ENCODE data around the gene NUP98.

Gene NUP98

DNA sequence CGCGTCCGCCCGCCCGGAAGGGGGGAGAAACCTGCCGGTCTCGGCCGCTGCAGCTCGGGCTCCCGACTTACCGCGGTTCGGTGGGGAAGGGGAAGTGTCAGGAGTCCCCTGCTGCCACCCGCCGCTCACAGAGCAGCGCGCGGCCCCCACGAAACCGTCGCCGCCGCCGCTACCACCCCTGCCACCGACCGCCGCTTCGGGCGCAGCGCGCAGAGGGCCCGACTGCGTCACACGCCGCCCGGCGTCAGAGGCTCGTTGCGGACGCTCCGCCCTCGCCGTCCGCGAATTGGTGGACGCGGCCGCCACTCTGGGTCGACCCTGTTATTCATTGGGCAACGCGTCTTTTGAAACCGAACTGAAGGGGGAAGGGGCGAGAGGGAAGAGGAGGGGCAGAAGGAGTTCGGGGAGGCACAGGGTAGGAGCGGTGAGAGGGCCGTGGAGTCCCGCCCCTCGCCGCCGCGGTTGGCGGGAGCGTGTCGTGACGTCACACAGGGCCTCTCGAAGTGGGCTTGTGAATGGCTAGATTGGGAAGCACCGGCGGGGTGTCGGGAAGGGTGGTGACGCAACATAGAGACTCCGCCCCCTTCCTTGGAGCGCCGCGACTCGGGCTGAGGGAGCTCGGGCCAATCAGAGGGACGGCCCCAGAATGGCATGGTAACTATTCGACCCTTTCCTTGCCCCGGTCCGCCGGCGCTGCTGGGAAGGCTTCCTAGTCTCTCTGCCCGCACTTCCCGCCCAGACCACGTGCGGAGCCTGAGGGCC is at the start of gene NUP98:
Gene NUP98, minus strand, starts transcription at position 226 of the 762 bp plus-strand sequence. CDS start 15,437 bp downstream, outside the sequence.
- H3K27ac ChIP-seq, result peak within 1 kb of the TSS; percentile 83
- ChIA-PET POLR2A (ENCODE audit: low non-redundant PET) (no interaction called here), CTCF (interaction anchor here (1.5 kb wide), 1 partner anchor 44 kb away, joined by 3 read pairs; no protein-coding TSS in a partner anchor)
- DNase-seq (ENCODE audit: low spot score), result peak; percentile 99
- TF ChIP-seq, protein P1, sequence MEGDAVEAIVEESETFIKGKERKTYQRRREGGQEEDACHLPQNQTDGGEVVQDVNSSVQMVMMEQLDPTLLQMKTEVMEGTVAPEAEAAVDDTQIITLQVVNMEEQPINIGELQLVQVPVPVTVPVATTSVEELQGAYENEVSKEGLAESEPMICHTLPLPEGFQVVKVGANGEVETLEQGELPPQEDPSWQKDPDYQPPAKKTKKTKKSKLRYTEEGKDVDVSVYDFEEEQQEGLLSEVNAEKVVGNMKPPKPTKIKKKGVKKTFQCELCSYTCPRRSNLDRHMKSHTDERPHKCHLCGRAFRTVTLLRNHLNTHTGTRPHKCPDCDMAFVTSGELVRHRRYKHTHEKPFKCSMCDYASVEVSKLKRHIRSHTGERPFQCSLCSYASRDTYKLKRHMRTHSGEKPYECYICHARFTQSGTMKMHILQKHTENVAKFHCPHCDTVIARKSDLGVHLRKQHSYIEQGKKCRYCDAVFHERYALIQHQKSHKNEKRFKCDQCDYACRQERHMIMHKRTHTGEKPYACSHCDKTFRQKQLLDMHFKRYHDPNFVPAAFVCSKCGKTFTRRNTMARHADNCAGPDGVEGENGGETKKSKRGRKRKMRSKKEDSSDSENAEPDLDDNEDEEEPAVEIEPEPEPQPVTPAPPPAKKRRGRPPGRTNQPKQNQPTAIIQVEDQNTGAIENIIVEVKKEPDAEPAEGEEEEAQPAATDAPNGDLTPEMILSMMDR (conservative IDR thresholded peaks at IDR 0.05; ENCODE audit: low read depth), result no peak

DNA sequence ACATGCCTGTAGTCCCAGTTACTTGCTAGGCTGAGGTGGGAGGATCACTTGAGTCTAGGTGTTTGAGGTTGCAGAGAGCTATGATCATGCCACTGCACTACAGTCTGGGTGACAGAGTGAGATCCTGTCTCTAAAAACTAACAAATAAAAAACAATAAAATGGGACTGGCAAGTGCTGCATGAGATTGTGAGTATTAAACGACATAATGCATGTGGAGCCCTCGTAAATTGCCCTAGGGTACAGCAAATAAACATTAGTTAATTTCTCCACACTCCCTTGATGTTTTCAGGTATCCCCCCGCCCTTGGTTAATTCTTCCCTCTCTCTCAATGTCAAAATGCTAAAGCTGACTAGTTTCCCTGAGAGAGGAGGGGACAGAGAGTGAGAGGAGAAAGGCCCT is 48.3 kb upstream of the NUP98 start:
- no peak overlapping the region for H3K27ac ChIP-seq
- ChIA-PET POLR2A (ENCODE audit: low non-redundant PET) (no interaction called here), CTCF (no interaction called here)
- TF ChIP-seq, protein P1 (conservative IDR thresholded peaks at IDR 0.05; ENCODE audit: low read depth), result no peak
- no peak for DNase-seq (ENCODE audit: low spot score)

DNA sequence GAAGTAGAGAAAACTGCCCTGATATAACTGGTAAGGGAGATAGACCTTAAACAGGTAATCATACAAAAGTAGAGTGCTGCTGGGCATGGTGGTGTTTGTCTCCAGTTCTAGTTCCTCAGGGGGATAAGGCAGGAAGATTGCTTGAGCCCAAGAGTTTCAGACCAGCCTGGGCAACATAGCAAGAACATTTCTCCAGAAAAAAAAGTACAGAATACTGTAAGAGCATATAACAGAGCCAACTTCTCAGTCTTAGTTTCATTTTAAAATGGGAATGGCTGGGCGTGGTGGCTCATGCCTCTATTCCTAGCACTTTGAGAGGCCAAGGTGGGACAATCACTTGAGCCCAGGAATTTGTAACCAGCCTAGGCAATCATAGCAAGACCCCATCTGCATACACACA is 47.9 kb upstream of the NUP98 start:
- no peak overlapping the region for H3K27ac ChIP-seq
- ChIA-PET CTCF (interaction anchor here (1.9 to 2.4 kb wide), 2 partner anchors 10 to 227 kb away, joined by 7 to 8 read pairs; partner anchors contain the start of gene STIM1), POLR2A (ENCODE audit: low non-redundant PET) (no interaction called here)
- no peak for DNase-seq (ENCODE audit: low spot score)
- TF ChIP-seq, protein P1 (conservative IDR thresholded peaks at IDR 0.05; ENCODE audit: low read depth), result no peak

DNA sequence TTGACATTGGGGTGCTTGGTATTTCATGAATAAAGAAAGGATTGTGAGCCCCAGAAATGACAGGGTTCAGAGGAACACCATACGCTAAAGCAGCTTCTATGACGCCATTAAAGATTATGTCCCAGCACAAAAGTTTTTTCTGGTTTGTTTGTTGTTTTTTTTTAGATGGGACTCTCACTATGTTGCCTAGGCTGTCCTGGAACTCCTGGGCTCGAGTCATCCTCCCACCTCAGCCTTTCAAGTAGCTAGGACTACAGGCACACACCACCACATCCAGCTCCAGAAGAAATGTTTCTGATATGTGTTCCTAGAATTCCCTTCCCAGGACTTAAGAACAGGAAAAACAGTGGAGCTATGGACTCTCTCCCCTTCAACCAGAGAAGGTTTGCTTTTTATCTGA is 46.0 kb upstream of the NUP98 start:
- ChIA-PET CTCF (interaction anchor here (0.8 to 2.4 kb wide), 3 partner anchors 12 to 388 kb away, joined by 4 to 8 read pairs (median 7); partner anchors contain the start of gene STIM1), POLR2A (ENCODE audit: low non-redundant PET) (no interaction called here)
- no peak overlapping the region for H3K27ac ChIP-seq
- DNase-seq (ENCODE audit: low spot score), result no peak
- TF ChIP-seq, protein P1 (conservative IDR thresholded peaks at IDR 0.05; ENCODE audit: low read depth), result no peak

DNA sequence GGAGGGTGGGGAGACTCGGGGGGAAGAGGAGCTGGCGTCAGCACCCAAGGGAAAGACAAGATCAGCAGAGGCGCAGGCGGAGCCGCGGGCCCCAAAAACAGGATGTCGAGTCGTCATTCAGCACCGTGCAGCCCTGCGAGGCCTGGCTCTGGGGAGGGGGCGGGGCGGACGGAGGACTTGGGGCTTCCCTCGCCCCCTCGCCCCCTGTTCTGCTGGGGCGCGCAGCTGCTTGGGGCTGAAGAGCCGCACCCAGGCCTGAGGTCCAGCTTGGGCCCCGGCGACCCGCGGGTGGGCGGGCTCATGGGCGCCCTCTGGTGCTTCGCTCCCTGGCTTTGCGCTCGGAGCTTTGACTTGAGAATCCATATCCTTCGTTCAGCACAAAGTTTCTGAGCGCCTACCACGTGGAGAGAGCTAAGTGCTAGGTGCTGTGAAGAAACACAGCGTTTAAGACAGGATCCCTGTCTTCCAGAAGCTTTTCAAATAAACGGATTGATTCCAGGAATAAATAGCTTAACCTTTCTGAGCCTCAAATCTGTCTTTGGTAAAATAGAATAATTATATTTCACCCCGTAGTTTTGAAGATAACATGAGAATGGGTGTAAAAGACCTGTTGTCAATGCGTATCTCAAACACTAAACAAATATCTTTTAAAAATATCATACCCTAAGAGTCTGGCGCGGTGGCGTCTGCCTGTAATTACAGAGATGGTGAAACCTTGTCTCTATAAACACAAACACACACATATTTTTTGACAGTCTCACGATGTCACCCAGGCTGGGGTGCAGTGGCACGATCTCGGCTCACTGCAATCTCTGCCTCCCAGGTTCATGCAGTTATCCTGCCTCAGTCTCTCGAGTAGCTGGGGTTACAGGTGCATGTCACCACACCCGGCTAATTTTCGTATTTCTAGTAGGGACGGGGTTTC is 44.3 kb upstream of the NUP98 start:
- peak; percentile 66 for DNase-seq (ENCODE audit: low spot score)
- CTCF ChIA-PET, result interaction anchor here (0.6 to 2.8 kb wide), 15 partner anchors 9 to 470 kb away, joined by 3 to 18 read pairs (median 4); partner anchors contain the start of genes NUP98, PGAP2 and STIM1
- H3K27ac ChIP-seq, result peak overlapping the region; percentile 93
- POLR2A ChIA-PET (ENCODE audit: low non-redundant PET), result interaction anchor here (1.3 kb wide), 1 partner anchor 31 kb away, joined by 3 read pairs; no protein-coding TSS in a partner anchor
- TF ChIP-seq, protein P1 (conservative IDR thresholded peaks at IDR 0.05; ENCODE audit: low read depth), result peak; percentile 87
